IPS DF 19.7 (cell line): ENCODE measurements around the gene CLTCL1.

Experiments used
- DNase-seq: peaks from one replicate; pipeline ENCODE4 v3.0.0-alpha.2; 2013; ENCODE audit warnings: low read depth, low spot score

The CLTCL1 gene

DNA sequence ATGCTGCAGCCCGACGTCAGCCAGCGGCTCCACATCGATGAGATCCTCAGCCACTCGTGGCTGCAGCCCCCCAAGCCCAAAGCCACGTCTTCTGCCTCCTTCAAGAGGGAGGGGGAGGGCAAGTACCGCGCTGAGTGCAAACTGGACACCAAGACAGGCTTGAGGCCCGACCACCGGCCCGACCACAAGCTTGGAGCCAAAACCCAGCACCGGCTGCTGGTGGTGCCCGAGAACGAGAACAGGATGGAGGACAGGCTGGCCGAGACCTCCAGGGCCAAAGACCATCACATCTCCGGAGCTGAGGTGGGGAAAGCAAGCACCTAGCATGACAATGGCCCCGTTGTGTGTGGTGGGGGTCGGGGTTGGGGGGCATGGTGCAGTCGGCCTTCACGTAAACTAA is 159.4 kb downstream of the CLTCL1 start:
- DNase-seq = no peak

DNA sequence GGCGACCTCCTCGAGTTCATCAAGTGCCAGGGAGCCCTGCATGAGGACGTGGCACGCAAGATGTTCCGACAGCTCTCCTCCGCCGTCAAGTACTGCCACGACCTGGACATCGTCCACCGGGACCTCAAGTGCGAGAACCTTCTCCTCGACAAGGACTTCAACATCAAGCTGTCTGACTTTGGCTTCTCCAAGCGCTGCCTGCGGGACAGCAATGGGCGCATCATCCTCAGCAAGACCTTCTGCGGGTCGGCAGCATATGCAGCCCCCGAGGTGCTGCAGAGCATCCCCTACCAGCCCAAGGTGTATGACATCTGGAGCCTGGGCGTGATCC is 159.9 kb downstream of the CLTCL1 start:
- no peak for DNase-seq

DNA sequence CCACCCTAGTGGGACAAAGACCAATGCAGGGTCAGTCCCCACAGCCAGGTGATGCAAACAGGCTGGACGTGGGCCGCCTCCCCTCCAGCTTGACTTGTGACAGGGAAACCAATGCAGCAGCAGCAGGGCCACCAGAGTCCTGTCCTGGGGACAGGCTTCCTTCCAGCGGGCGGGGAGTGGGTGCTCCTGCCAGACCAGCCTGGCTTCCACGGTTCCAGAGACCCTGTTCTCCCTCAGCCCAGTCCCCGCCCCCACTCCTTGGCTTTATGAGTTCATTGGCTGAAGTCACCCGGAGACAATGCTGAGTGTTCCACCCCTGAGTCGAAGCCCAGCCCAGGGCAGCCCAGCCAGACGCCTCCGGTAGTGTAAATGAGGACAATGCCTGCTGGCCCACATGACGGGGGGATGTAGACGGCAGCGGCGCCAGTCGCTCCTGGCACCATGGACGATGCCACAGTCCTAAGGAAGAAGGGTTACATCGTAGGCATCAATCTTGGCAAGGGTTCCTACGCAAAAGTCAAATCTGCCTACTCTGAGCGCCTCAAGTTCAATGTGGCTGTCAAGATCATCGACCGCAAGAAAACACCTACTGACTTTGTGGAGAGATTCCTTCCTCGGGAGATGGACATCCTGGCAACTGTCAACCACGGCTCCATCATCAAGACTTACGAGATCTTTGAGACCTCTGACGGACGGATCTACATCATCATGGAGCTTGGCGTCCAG is 160.4 kb downstream of the CLTCL1 start, which contains the start of gene TSSK2:
TSS of gene TSSK2 (plus strand) at position 350 of the 726 bp plus-strand sequence. CDS start at position 442, 92 bp downstream.
- DNase-seq = no peak

DNA sequence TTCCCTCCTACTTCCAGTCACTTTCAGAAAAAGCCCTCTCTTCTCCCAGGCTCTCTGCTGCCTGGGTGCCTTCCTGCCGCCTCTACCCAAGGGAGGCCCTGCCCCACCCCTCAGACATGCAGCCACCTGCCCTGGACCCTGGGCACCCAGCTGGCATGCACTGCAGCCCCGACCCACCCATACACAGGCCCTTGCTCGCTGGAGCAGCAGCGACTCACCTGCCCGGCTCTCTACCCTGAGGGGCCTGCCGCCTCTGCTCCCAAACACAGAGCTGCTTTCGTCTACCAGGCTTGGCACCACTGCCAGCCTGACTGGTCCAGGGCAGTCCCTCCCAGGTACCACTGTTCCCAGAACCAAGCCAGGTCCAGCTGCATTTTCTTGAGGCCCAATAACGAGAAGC is 161.6 kb downstream of the CLTCL1 start:
- no peak for DNase-seq
